HG02840 (cell line): ENCODE measurements around the gene KRTDAP.

Source experiments
- ATAC-seq: cut with Tn5 transposase; IDR thresholded peaks from one replicate; pipeline ENCODE4 v1.9.1; 2021; ENCODE audit warnings: mild to moderate bottlenecking, moderate library complexity, moderate number of reproducible peaks; ENCODE audit not compliant: unreplicated experiment, low FRiP score

Gene KRTDAP

GRCh38 chr19:35513628-35514281, 23.5 kb upstream of the KRTDAP start, which contains the start of gene DMKN:
Gene DMKN (minus strand): TSS chr19:35513649. CDS start chr19:35513475, 174 bp downstream.
- ATAC-seq = no peak

GRCh38 chr19:35512831-35513627, 22.8 kb upstream of the KRTDAP start:
- ATAC-seq = no peak

- no peak for ATAC-seq
These were observed 21.1 kb upstream of the KRTDAP start for GRCh38 chr19:35511337-35511736.

- no peak for ATAC-seq
These were observed 20.3 kb upstream of the KRTDAP start for GRCh38 chr19:35510626-35510964.

GRCh38 chr19:35509861-35510625, 19.8 kb upstream of the KRTDAP start:
- ATAC-seq = no peak

- no peak for ATAC-seq
These were observed 18.9 kb upstream of the KRTDAP start for GRCh38 chr19:35509018-35509652.

- ATAC-seq = no peak
These were observed 17.9 kb upstream of the KRTDAP start for GRCh38 chr19:35508129-35508528.

GRCh38 chr19:35507561-35507960, 17.3 kb upstream of the KRTDAP start:
- ATAC-seq = no peak

GRCh38 chr19:35506011-35506410, 15.7 kb upstream of the KRTDAP start:
- ATAC-seq = no peak

- ATAC-seq = no peak
These were observed 12.5 kb upstream of the KRTDAP start for GRCh38 chr19:35502751-35503150.

GRCh38 chr19:35501684-35502083, 11.4 kb upstream of the KRTDAP start:
- no peak for ATAC-seq

- no peak for ATAC-seq
These were observed 10.3 kb upstream of the KRTDAP start for GRCh38 chr19:35500611-35501010.

GRCh38 chr19:35498984-35499527, 8.8 kb upstream of the KRTDAP start:
- no peak for ATAC-seq

GRCh38 chr19:35498220-35498619, 8.0 kb upstream of the KRTDAP start:
- ATAC-seq = no peak

- no peak for ATAC-seq
These were observed 7.1 kb upstream of the KRTDAP start for GRCh38 chr19:35497406-35497805.

GRCh38 chr19:35495107-35496064, 5.1 kb upstream of the KRTDAP start:
- no peak for ATAC-seq

- ATAC-seq = no peak
These were observed 3.7 kb upstream of the KRTDAP start for GRCh38 chr19:35493971-35494370.

GRCh38 chr19:35491836-35492360, 1.6 kb upstream of the KRTDAP start:
- no peak for ATAC-seq

- ATAC-seq = no peak
These were observed 1.6 kb downstream of the KRTDAP start for GRCh38 chr19:35488677-35489076.
